Neural progenitor cell (in vitro differentiated cells): ENCODE results near the gene SMARCA4.

Experiments
- EZH2 ChIP-seq: fragments of 200-600 bp; sonication (generic); IDR thresholded peaks from 2 replicates; pipeline ENCODE4 v1.6.1; 2017; ENCODE audit warnings: antibody characterized with exemption, mild to moderate bottlenecking, moderate library complexity
- EZH2phosphoT487 ChIP-seq: fragments of 200-600 bp; sonication (generic); IDR thresholded peaks from 2 replicates; pipeline ENCODE4 v1.6.1; 2017; ENCODE audit warnings: antibody characterized with exemption

GRCh38 chr19:11070123-11070522 lies 109.3 kb downstream of the SMARCA4 start:
- no peak for TF ChIP-seq EZH2
- no peak for TF ChIP-seq EZH2phosphoT487
